ENCODE measurements around the gene SPATS2L.

The SPATS2L gene

DNA sequence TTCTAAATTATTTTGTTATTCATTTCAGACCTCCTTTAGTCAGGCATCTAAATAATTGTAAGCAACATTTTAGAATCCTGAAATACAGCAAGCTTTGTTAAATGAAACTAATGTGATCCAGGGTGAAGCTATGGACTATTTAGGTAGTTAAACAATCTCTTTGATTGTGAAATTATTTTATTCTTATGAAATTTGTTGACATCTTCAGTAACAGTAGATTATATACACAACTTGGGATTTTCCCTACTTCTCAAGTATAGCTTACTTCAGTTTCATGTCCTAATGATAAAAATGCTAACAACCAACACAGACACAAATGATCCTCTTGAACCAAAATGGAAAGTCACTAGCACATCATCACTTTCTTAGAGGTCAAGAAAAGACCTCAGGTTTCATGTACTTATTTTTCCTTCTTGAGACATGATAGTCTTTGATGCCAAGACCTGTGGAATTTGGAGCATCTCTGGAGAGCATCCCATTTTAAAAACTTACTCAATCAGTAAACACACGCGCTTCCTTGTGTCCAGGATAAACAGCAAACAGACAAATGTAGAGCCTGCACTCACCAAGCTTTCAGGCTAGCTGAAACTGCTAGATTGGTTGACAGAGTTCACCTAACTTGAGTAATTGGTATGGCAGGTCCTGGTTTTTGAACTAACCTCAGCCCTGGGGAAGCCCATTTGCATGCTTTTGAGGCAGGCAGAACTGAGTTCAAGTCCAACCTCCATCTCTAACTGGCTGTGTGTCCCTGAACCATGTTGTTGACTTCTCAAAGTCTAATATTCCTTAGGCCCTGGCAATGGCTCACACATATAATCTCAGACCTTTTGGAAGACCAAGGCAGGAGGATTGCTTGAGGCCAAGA is 155.6 kb downstream of the SPATS2L start:
- intact Hi-C loops (cut with DNase I; ENCODE audit: low total_unique reads) = no loop called here
- no peak overlapping the region for H3K4me3 ChIP-seq
- TF ChIP-seq, protein P1, sequence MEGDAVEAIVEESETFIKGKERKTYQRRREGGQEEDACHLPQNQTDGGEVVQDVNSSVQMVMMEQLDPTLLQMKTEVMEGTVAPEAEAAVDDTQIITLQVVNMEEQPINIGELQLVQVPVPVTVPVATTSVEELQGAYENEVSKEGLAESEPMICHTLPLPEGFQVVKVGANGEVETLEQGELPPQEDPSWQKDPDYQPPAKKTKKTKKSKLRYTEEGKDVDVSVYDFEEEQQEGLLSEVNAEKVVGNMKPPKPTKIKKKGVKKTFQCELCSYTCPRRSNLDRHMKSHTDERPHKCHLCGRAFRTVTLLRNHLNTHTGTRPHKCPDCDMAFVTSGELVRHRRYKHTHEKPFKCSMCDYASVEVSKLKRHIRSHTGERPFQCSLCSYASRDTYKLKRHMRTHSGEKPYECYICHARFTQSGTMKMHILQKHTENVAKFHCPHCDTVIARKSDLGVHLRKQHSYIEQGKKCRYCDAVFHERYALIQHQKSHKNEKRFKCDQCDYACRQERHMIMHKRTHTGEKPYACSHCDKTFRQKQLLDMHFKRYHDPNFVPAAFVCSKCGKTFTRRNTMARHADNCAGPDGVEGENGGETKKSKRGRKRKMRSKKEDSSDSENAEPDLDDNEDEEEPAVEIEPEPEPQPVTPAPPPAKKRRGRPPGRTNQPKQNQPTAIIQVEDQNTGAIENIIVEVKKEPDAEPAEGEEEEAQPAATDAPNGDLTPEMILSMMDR (IDR thresholded peaks at IDR 0.05) = no peak
- H3K9me3 ChIP-seq = no peaks in the 10 kb centered on the region
- peaks cover 5 to 41% (median 16%) of the 10 kb centered on the region in 3 donors for H3K36me3 ChIP-seq
- H3K27me3 ChIP-seq = no peaks in the 10 kb centered on the region
- no peaks in the 10 kb centered on the region for H3K4me1 ChIP-seq
- no peak overlapping the region for H3K27ac ChIP-seq
- DNase-seq = no peak

DNA sequence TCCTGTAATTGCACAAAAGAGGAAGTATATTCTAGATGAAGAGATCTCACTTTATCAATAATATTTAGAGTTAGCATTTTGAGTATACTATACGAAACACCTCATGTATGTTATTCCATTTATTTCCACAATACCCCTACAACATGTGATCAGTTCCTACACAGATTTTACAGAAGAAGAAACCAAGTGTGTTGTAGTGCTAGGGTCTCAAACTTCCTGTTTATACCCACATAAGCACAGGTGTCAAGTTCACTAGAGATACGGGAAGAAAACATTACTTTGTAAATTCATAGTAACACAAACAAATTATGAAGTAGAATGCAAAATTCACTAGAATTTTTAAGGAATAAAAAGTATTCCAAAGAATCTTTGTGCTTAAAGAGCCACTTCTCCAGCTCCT is 157.0 kb downstream of the SPATS2L start:
- H3K4me3 ChIP-seq = no peak overlapping the region
- intact Hi-C loops (cut with DNase I; ENCODE audit: low total_unique reads) = no loop called here

DNA sequence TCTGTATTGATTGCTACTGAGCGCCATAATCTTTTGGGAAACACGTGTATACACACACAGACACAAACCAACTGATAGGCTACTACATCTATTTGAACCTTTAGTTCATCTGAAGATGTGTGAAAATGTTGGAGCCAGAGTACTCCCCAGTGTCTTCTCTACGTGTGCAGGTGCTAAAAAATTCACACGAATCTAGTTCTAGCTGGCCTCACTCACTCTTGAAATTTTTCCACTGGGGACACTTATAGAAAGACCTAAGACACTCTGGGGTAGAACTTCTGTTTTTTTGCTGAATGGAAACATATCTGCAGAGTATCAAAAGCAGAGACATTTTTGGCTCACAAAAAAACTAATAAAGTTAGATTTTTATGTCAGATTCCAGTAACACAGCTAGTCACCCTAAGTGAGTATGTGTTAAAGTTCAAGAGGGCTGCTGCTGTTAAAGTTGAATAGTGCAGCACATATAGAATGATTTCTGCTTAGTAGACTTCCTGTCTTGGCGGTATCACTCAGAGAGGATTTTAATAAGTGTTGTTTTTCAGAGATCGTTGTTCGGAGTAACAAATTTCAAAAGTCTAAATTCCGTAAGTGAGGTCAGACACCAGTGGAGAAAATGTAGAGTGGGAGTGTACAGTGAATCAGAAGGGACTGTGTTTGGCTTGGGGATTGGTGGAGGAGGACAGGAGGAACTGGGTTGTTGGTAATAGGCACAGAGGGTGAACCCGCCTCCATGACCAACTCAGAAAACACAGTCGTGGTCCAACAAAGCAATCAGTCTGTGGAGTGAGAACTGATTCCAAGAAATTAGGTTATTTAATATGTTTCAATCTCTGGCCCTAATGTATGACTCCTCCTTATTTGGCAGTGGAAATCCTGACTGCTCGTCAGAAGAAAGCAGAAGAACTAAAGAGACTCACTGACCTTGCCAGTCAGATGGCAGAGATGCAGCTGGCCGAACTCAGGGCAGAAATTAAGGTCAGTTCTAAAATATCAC is 160.2 kb downstream of the SPATS2L start:
- Histone ChIP-seq H3K9me3 (no peaks in the 10 kb centered on the region), H3K27ac (peak overlapping the region in 1 of 2 donors; percentile 40), H3K4me1 (no peaks in the 10 kb centered on the region), H3K36me3 (peaks cover 33 to 64% (median 39%) of the 10 kb centered on the region in 3 donors), H3K4me3 (no peak overlapping the region), H3K27me3 (no peaks in the 10 kb centered on the region)
- intact Hi-C loops (cut with DNase I; ENCODE audit: low total_unique reads) = no loop called here
- peak in 1 of 2 donors; percentile 75 for DNase-seq
- TF ChIP-seq, protein P1 (IDR thresholded peaks at IDR 0.05) = no peak

More for the DNA sequence above, 157.0 kb downstream of the SPATS2L start:
- H3K27ac ChIP-seq = no peak overlapping the region
- H3K36me3 ChIP-seq = peaks cover 7 to 50% (median 28%) of the 10 kb centered on the region in 3 donors
- H3K4me1 ChIP-seq = no peaks in the 10 kb centered on the region
- no peaks in the 10 kb centered on the region for H3K9me3 ChIP-seq
- H3K27me3 ChIP-seq = no peaks in the 10 kb centered on the region
- DNase-seq = no peak
- TF ChIP-seq, protein P1 (IDR thresholded peaks at IDR 0.05) = no peak

DNA sequence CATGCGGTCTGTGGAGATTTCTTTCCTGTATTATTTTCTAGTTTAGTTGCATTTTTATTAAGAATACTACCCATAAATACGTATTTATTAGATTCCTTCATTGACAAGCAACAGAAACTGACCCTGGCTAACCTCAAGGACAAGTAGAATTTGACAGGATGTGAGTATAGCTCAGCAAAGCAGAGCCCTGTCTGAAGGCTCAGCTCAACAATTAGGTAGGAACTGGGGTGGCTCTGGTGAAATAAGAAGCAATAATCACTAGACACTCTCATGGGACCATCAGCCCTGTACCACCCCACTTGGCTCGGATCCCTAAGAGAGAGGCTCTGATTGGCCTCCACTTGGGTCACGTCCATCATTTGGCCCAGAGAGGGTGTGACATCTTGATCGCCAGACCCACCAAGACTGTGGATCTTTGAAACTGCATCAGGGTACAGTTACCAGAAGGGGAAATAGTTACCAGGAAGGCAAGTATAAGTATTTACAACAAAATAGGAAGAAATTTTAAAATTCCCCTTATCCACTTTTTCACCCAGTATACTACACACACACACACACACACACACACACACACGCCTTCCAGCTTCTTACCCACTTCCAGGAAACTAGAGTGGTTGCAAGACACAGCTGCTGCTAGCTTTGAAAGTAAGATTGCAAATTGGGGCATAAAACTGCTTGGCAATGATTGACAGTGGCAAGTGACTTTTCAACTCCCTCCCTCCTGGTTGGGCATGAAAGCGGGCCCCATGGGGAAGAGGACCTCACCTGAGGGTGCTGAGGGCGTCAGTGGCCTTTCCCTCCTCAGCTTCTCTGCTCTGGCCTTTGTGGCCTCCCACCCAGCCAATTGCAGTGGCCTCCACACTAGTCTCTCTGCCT is 161.6 kb downstream of the SPATS2L start:
- DNase-seq = no peak
- H3K9me3 ChIP-seq = no peaks in the 10 kb centered on the region
- no peak overlapping the region for H3K27ac ChIP-seq
- intact Hi-C loops (cut with DNase I; ENCODE audit: low total_unique reads) = no loop called here
- peaks cover 40 to 64% (median 42%) of the 10 kb centered on the region in 3 donors for H3K36me3 ChIP-seq
- no peak overlapping the region for H3K4me3 ChIP-seq
- H3K27me3 ChIP-seq = no peaks in the 10 kb centered on the region
- no peaks in the 10 kb centered on the region for H3K4me1 ChIP-seq
- TF ChIP-seq, protein P1 (IDR thresholded peaks at IDR 0.05) = no peak

DNA sequence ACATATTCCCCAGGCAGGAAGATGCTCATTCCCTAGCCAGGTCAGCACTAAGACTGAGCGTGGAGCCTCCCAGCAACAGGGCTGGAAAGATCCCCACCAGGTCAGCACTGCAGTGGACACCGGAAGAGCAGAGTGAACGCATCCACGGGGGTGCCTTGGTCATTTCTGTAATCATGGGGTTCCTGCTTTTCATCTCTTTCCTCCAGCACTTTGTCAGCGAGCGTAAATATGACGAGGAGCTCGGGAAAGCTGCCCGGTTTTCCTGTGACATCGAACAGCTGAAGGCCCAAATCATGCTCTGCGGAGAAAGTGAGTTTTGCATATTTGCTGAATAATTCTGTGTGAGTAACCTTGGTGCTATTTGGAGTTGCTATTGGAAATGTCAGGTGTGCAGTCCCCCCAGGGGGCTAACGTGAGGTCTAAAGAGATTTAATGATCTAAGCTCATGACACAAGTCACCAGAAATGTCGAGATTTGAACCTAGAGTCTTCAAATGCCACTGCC is 163.3 kb downstream of the SPATS2L start:
- no peaks in the 10 kb centered on the region for H3K9me3 ChIP-seq
- H3K4me1 ChIP-seq = no peaks in the 10 kb centered on the region
- TF ChIP-seq, protein P1 (IDR thresholded peaks at IDR 0.05) = no peak
- no peaks in the 10 kb centered on the region for H3K27me3 ChIP-seq
- H3K27ac ChIP-seq = no peak overlapping the region
- DNase-seq = no peak
- peaks cover 43 to 70% (median 45%) of the 10 kb centered on the region in 3 donors for H3K36me3 ChIP-seq
- no peak overlapping the region for H3K4me3 ChIP-seq
- intact Hi-C loops (cut with DNase I; ENCODE audit: low total_unique reads) = no loop called here

Data from tibial artery (tissue), 4 donors.